Stimulated activated CD8-positive, alpha-beta memory T cell treated with anti-CD3 and anti-CD28 coated beads, Interleukin-4, amount 100 ng/mL, for 1 hour (primary cell): ENCODE results near the gene CDHR3.

Source experiments
- DNase-seq, 2 donors: peaks; one replicate each; pipeline ENCODE4 v3.0.0-alpha.2; 2020; ENCODE audit warnings: low read depth in 2 of 2, low spot score in 1 of 2

The CDHR3 gene

GRCh38 chr7:106064316-106064715 lies 101.3 kb downstream of the CDHR3 start:
- no peak for DNase-seq

- no peak for DNase-seq
These were observed 101.9 kb downstream of the CDHR3 start for GRCh38 chr7:106064771-106065574.

GRCh38 chr7:106065575-106066500 lies 102.8 kb downstream of the CDHR3 start:
- no peak for DNase-seq

GRCh38 chr7:106067678-106068077 lies 104.6 kb downstream of the CDHR3 start:
- no peak for DNase-seq

GRCh38 chr7:106068538-106068961 lies 105.5 kb downstream of the CDHR3 start:
- no peak for DNase-seq

GRCh38 chr7:106068986-106069385 lies 105.9 kb downstream of the CDHR3 start:
- DNase-seq, result no peak

- DNase-seq, result no peak
These were observed 106.6 kb downstream of the CDHR3 start for GRCh38 chr7:106069471-106070200.

- DNase-seq, result no peak
These were observed 107.1 kb downstream of the CDHR3 start for GRCh38 chr7:106070201-106070551.

- DNase-seq, result no peak
These were observed 107.6 kb downstream of the CDHR3 start for GRCh38 chr7:106070567-106071254.

- no peak for DNase-seq
These were observed 108.4 kb downstream of the CDHR3 start for GRCh38 chr7:106071356-106071998.

GRCh38 chr7:106071999-106072714 lies 109.1 kb downstream of the CDHR3 start:
- DNase-seq, result no peak

- no peak for DNase-seq
These were observed 109.6 kb downstream of the CDHR3 start for GRCh38 chr7:106072715-106073091.

- no peak for DNase-seq
These were observed 110.6 kb downstream of the CDHR3 start for GRCh38 chr7:106073701-106074100.

- no peak for DNase-seq
These were observed 111.2 kb downstream of the CDHR3 start for GRCh38 chr7:106074257-106074656.

GRCh38 chr7:106075937-106076336 lies 112.9 kb downstream of the CDHR3 start:
- DNase-seq, result no peak

- DNase-seq, result no peak
These were observed 113.5 kb downstream of the CDHR3 start for GRCh38 chr7:106076537-106076936.

GRCh38 chr7:106080300-106080987 lies 117.4 kb downstream of the CDHR3 start:
- DNase-seq, result no peak

- no peak for DNase-seq
These were observed 119.2 kb downstream of the CDHR3 start for GRCh38 chr7:106082087-106082854.
